ENCODE data around the gene MVB12B. TPM values are rescaled to one million over a fixed set of nuclear protein-coding genes. Genes with fewer than 3 reads are reported as not detected.

The MVB12B gene
- total RNA-seq, 1 donor from 2014 or later, result 1.8 TPM

DNA sequence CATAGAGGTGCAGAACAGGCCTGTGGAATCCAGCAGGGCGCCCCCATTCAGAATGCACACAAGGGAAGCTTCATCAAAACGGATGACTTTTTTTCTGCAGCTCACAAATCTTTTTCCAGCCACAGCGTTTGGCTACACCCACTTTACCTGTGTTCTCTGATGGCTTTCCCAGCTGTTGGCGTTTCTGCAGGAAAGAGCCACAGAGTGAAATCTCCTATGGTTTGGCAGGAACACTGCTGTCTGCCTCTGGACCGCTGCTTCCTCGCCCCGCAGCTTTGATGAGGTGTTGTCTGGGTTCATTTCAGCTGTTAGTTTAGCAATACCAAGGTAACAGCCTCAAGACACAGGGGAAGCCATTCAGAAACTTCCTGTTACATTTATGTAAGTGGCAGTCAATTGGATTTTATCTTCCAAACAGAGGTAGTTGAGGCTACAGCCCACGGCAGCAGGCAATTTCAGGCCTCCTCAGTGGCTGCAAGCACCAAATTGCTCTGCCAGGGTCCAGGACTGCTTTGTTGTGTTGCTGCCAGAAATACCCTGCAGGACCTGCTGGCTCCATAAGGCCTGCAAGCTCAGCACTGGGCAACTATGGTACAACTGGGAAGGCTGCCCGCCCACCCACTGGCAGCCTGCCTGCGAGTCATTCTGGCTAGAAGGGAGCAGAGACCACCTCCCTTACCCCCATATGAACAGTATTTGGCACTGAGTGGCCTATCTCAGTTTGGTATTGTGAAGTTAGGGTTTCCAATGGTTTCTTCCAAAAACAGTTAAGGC lies 96.7 kb downstream of the MVB12B start:
- no peak for DNase-seq (ENCODE audit: low read depth, low spot score)

DNA sequence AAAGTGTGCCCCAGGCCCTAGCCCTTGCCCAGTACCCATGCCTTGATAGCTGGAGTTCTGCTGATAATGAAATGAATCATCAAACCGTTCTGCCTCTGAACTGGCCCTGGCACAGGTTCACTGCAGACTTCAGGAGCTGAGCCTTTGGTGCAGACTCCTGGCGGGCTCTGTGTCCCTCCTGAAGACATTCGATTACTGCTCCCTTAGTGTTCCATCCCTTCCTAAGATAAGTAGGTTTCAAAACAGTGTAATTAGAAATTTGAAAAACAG lies 97.2 kb downstream of the MVB12B start:
- DNase-seq (ENCODE audit: low read depth, low spot score), result no peak

DNA sequence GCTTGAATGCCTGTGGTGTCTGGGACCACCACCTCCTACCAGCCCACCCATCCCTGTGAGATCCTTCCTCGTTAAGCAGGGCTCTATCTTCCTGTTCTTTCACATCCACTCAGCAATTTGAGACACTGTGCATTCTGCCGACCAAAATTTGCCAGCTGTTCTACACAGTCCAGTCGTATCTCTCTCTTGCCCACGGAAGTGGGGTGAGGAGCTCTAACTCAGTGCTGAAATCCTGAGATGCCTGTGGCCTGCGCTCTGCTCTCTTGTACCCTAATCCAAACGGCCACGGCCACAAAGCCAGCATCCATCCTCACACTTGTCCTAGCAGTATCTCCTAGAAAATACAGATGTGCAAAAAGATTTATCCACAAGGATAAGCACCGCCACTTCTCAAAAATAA lies 97.9 kb downstream of the MVB12B start:
- DNase-seq (ENCODE audit: low read depth, low spot score), result no peak

DNA sequence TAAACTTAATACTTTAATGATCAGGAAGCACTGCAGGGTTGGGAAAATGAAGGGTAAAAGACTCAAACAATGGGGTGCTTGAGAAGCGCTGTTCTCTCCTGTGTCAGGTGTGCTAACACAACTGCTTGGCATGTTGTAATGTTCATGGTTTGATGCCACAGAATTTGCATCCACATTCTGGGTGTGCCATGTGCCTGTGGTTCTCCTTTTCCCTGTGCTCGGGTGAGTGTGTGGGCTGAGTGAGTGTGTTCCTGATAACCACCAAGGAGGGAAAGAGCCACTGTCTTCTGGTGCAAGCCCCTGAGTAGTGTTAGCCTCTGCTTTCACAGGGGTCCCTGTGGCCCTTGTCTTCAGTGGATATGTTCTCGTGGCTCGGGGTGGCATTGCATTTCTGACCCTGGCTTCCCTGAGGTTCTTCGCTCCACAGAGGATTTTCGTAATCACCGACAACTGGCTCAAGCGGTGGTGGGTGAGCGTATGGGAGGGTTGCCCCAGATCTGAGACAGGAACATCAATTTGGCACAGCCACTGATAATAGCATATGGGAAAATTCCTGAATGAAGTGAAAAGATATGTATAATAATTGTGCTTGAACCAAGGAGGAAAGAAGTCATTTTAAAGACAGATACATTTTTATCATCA lies 102.0 kb downstream of the MVB12B start:
- no peak for DNase-seq (ENCODE audit: low read depth, low spot score)

DNA sequence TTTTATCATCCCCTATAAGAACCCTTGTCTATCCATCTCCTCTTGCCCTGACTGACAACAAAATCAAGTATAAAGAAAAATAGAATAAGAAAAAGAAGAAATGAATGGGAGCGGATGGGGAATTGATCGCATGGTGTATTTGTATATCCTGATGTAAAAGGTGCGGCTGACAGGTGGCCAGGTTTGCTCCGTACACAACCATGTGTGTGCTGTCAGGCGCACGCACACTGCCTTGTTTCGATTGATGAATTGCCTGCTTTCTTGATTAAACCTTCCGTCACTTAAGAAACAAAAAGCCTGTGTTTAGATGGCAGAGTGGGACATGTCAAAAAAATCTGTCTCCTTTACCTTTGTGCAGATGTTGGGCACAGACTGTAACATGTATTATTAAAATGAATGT lies 102.6 kb downstream of the MVB12B start:
- DNase-seq (ENCODE audit: low read depth, low spot score), result no peak

GRCh38 chr9:126430124-126430523 lies 103.5 kb downstream of the MVB12B start:
- no peak for DNase-seq (ENCODE audit: low read depth, low spot score)

GRCh38 chr9:126431077-126431742 lies 104.6 kb downstream of the MVB12B start:
- DNase-seq (ENCODE audit: low read depth, low spot score), result no peak

DNA sequence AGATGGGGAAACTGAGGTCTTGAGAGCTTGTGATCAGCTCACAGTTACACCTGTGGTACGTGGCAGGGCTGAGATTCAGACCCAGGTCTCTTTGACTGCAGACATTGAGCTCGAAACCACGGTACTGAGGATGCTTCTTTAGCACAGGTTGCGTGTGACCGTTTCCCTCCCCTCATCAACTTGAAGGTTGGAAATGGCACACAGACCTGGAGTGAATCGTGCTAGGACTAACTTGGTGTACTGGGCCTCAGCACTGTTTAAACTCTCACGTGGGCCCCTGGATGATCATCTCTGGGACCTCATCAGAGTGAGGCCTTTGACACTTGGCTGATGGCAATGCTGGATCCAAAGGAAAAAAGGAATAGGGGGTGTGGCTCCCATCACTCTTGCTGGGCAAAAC lies 106.0 kb downstream of the MVB12B start:
- DNase-seq (ENCODE audit: low read depth, low spot score), result no peak

DNA sequence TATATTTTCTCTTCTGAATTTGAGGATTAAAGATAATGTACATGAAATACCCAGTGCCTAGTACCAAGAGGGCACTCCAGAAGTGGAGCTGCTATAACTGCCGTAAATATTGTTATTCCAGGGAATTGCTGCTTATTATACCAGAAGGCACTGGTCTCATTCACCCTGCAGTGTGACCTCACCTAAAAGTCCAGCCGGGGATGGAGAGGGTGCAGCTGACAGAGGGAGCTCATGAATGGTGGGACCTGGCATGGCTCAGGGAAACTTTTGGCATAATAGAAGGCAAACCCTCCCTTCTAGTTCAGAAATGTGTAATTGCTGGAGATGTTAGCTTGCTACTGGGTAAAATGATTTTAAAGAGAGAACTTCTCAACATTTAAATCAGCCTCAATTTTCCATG lies 108.5 kb downstream of the MVB12B start:
- no peak for DNase-seq (ENCODE audit: low read depth, low spot score)

DNA sequence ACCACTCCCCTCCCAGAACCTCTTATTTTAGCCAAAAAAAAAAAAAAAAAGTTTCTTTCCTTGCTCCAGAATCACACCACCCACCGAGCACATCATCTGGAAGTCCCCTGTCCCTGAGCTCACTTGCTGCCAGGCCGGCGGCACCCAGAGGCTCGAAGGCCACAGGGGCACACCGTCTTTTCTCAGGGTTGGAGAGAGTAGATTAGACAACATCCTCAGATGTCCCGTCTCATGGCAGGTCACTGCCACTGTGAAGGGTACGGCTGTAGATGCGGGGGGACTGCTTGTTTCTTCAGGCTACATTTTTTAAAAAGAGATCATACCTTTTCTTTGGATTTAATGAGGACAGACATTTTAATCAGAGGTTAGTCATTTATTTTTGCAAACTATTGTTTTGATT lies 109.0 kb downstream of the MVB12B start:
- no peak for DNase-seq (ENCODE audit: low read depth, low spot score)

DNA sequence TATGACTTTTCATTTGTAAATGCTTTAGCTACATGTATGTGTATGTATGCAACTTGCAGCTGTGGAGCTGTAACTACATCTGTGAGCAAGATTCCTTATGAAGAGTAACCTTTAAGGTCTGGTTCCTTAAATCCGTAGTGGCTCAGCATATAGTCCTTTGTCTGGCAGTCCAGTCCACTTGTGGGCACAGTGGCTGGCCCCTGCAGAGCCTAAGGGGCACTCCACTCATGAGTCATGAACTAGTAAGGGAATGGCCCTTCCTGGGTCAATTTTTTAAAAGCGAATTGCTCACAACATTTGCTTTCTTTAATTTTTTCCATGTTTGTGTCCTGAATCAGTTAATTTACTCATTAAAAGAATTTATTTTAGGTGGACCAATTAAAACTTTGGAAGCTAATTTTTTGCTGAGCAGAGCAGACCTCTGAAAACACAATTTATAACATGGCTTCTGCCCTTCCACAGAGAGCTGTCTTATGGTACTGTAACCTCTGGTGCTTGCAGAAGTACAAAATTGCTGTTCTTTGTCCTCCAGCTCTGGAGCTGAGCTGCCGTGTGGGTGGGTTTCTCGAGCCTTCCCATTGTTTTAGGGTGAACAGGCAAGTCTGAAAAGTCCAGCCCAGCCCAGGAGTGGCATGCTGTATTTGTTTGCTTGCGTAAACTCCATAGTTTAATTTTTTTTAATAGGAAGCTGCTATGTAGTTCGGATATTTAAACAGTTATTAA lies 110.1 kb downstream of the MVB12B start:
- DNase-seq (ENCODE audit: low read depth, low spot score), result no peak

DNA sequence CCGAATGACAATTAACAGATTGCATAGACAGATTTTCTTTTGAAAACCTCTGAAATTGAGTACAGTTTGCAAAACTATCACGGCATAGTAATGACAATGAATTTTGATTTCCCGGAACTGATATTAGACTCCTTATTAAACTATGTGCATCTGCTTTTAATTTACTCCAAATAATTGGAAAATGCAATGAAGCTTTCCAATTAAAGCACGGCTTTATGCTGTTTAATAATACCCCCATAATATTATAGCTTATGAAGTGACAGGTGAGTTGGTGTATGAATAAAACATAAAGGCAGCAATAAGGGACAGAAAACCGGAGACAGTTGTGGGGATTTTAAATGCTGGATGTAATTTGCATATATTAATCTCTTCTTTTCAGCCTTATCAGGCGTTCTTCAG lies 110.6 kb downstream of the MVB12B start:
- DNase-seq (ENCODE audit: low read depth, low spot score), result no peak

GRCh38 chr9:126437701-126438100 lies 111.1 kb downstream of the MVB12B start:
- DNase-seq (ENCODE audit: low read depth, low spot score), result no peak

DNA sequence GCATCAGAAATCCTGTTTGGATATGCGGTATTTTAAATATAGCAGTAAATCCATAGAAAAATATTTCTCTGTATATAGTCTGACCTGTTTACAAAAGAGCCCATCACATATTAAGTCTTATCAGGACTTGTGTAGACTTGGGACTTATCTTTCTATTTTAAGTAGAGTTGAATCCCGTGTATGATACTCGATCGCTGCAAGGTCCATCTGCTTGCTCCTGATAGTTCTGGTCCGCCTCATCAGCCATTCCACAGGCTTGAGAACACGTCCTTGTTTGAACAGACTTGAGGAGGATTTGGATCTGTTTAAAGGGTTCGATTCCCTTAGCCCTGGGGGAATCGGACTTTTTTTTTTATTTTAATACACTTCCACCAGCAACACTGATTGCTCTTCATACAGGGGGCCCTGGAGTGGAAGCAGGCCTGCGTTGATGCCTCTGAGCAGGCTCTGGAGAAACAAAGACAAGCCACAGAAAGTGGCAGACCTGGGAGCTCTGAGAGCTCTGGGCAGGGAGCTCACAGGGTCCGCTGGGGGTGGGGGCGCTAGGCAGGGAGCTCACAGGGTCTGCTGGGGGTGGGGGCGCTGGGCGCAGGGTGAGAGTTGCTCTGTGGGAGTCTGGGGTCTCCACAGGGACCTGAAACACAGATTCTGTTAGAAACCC lies 112.2 kb downstream of the MVB12B start:
- DNase-seq (ENCODE audit: low read depth, low spot score), result no peak

- no peak for DNase-seq (ENCODE audit: low read depth, low spot score)
Observed at GRCh38 chr9:126439402-126439765, 112.8 kb downstream of the MVB12B start.

DNA sequence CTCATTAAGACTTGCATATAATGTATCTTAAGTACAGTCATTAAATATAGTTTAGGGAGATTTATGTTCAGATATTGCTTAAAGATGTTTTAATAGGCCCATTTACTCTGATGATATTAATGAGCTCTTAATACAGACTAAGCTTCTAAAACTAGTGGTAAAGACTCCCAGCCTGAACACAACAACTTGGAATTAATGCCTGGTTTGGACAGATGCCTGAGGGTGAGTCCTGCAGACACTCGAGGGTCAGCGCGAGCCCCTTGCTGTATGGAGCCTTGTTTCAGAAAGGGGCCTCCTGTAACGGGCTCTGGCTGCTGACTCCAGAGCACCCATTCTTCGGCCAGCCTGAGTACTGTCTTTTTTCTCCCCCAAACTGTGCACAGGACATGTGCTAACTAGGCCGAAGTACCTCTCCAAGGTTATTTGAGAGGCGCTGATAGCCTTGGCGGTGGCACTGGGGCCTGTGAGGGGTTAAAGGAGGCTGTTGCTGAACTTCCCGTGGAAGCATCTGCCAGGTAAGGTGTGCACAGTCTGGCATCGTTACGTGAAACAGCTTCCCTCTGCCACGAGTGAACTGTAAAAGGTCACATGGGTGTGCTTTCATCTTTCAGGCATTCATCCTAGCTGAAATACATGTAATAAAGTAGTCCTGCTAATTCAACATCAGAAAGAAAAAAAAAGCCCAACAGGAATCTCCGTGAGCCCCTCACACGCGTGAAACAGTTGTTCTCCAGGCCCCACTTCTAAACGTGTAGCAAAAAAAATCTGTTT lies 113.4 kb downstream of the MVB12B start:
- DNase-seq (ENCODE audit: low read depth, low spot score), result no peak

- DNase-seq (ENCODE audit: low read depth, low spot score), result no peak
Observed at GRCh38 chr9:126440940-126441339, 114.3 kb downstream of the MVB12B start.

DNA sequence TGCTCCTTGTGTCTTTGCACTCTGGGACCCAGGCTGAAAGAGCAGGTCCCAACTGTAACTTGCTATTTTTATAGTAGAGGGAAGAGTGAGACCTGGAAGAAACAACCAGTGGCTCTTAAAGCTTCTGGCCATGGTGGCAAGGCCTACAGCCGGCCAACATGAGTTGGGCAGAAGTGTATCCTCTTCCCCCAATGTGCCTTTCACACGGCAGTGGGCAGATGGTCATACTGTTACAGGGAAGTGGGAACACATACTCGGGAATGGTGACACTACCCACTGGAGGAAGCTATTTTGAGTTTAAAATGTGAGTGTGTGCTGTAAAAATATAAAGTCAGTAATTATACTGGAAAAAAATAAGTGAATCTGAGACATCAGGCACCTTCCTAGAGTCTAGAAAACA lies 116.0 kb downstream of the MVB12B start:
- DNase-seq (ENCODE audit: low read depth, low spot score), result no peak

DNA sequence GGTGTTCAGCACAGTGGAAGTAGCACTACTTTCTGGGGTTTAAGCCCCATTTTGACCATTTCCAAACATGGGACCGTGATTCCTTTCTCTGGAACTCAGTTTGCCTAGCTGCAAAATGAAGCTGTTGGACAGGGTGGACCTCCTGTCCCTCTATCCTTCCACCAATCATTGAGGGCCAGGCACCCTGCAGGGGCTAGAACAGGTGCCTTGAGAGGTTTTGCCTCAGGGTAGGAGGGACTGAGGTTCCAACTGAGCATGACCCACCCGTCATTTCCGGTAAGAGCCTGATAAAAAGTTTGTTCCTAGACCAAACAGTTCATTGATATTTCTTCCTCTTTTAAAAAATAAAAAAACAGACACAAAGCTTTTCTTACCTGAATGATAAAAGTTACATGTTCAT lies 116.5 kb downstream of the MVB12B start:
- DNase-seq (ENCODE audit: low read depth, low spot score), result no peak

- DNase-seq (ENCODE audit: low read depth, low spot score), result no peak
Observed at GRCh38 chr9:126448136-126448535, 121.5 kb downstream of the MVB12B start.
